Measurements from ENCODE around the gene HPSE. TPM values are rescaled to one million over a fixed set of nuclear protein-coding genes. Genes with fewer than 3 reads are reported as not detected.

Gene HPSE
- 17.7 and 19.8 TPM in 2 replicates for total RNA-seq

DNA sequence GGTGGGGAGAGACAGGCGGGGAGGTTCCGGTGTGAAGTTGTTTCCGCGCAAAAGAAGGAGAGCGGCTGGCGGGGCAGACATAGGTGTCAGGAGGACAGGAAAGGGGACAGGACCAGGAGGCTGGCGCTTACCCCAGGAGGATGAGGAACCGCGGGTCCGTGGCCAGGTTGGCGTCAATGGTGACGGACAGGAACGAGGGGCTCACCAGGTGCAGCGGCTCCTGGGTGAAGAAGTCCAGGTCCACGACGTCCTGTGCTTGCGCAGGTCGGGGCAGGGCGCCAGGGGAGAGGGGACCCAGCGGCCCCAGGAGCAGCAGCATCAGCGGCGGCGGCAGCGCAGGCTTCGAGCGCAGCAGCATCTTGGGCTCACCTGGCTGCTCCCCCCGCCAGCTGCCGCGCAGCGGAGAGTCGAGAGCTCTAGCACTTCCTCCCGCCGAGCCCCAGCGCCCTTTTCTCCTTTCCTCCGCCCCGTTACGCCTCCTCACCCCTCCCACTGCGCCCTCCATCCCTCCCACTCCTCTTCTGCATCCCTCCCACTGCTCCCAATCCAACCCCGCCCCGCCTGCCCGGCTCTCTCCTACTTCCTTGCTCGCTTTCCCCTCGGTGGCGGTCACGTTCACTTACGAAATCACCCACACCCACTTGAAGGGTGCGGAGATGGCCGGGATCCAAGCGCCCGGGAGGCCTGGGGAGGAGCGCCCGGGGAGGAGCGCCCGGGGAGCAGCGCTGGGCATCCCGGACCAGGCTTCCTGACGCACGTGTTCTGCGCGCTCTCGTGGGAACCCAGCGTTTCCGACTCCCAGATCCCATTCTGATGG, at the start of gene HPSE:
TSS of gene HPSE (minus strand) at position 424 of the 817 bp plus-strand sequence. CDS start at position 358, 66 bp downstream.
- Mint-ChIP-seq H3K4me3 (peak within 1 kb of the TSS; percentile 88), H3K9me3 (peaks cover 9% of the 10 kb centered on the region), H3K27ac (peak within 1 kb of the TSS; percentile 62), H3K36me3 (ENCODE audit: low read depth) (peaks cover 11% of the 10 kb centered on the region), H3K27me3 (peaks cover 20% of the 10 kb centered on the region), H3K4me1 (peaks cover 29% of the 10 kb centered on the region)
- intact Hi-C loops (cut with micrococcal nuclease) = loop anchor here (1.0 kb wide), 2 partner anchors 23 to 50 kb away; partner anchors contain the start of gene COQ2
- DNase-seq = peak; percentile 93

DNA sequence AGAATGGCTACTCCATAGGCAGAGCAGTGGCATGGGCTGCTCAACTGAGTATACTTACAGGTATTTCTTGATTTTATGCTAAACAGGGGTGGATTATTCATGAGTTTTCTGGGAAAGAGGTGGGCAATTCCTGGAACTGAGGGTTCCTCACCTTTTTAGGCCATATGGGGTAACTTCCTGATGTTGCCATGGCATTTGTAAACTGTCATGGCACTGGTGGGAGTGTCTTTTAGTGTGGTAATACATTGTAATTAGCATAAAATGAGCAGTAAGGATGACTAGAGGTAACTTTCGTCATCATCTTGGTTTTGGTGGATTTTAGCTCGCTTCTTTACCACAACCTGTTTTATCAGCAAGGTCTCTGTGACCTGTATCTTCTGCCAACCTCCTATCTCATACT, 48.2 kb upstream of the HPSE start:
- H3K27ac Mint-ChIP-seq = no peak overlapping the region
- no peak overlapping the region for H3K4me3 Mint-ChIP-seq
- peaks cover 6% of the 10 kb centered on the region for H3K27me3 Mint-ChIP-seq
- H3K4me1 Mint-ChIP-seq = peaks cover 5% of the 10 kb centered on the region
- peaks cover 5% of the 10 kb centered on the region for H3K36me3 Mint-ChIP-seq (ENCODE audit: low read depth)
- intact Hi-C loops (cut with micrococcal nuclease) = no loop called here
- no peak for DNase-seq
- peaks cover 23% of the 10 kb centered on the region for H3K9me3 Mint-ChIP-seq

DNA sequence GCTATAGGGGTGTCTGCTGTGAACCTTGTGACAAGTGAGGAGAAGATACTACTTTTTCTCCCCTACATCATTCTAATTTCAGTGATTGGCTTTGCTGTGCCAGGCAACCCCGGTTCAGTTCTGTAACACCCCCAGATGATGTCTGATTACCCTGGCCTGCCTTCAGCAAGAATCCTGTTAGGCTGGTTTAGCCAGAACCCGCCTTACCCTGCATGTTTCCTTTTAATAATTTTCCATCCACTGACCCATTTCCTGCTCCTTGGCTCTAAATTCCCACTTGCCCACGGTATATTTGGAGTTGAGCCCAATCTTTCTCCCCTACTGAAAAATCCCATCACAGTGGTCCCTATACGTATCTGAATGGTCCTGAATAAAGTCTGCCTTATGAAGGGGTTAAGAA, 46.5 kb upstream of the HPSE start:
- no peak overlapping the region for H3K4me3 Mint-ChIP-seq
- peaks cover 4% of the 10 kb centered on the region for H3K4me1 Mint-ChIP-seq
- H3K27me3 Mint-ChIP-seq = peaks cover 6% of the 10 kb centered on the region
- DNase-seq = no peak
- peaks cover 35% of the 10 kb centered on the region for H3K9me3 Mint-ChIP-seq
- no peak overlapping the region for H3K27ac Mint-ChIP-seq
- peaks cover 7% of the 10 kb centered on the region for H3K36me3 Mint-ChIP-seq (ENCODE audit: low read depth)
- intact Hi-C loops (cut with micrococcal nuclease) = no loop called here

DNA sequence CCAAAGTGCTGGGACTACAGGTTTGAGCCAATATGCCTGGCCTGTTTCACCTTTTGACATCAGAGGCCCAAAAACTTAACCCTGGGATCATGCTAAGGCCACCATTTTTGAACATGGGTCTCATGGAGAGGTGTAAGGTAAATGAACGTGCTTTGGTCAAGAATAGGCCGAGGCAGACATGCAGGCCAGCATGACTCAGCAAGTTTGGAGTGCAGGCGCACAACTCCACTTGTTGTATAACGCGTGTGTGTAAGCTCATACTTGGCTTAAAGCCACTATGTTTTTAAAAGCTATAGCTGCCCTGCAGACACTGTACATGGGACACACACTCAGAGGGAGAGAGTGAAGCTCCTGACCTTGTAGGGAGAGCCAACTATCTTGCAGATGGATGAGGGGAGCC, 43.8 kb upstream of the HPSE start:
- peak; percentile 62 for DNase-seq
- Mint-ChIP-seq H3K27ac (no peak overlapping the region), H3K36me3 (ENCODE audit: low read depth) (peaks cover 7% of the 10 kb centered on the region), H3K4me3 (no peak overlapping the region), H3K4me1 (peaks cover 4% of the 10 kb centered on the region), H3K27me3 (peaks cover 6% of the 10 kb centered on the region), H3K9me3 (peaks cover 34% of the 10 kb centered on the region)
- intact Hi-C loops (cut with micrococcal nuclease) = no loop called here

DNA sequence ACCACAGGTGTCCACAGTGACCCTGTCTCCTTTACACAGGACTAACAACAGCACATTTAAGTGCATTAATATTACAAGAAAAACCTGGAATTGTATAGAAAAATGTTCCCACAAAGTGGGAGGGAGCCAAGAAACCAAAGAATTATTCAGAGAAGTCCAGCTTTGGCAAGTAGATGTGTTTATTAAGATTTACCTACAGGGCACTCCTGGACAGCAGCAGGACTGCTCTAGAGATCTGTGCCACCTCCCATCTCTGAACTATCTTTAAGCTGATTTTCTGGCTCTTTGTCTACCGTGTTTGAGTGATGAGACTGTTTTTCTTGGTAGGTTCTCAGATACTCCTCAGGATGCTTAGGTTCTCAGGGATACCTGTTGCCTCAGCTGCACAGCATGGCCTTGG, 38.3 kb upstream of the HPSE start:
- intact Hi-C loops (cut with micrococcal nuclease) = no loop called here
- Mint-ChIP-seq H3K36me3 (ENCODE audit: low read depth) (peaks cover 2% of the 10 kb centered on the region), H3K27ac (no peak overlapping the region), H3K4me1 (peaks cover 8% of the 10 kb centered on the region), H3K27me3 (no peaks in the 10 kb centered on the region), H3K4me3 (no peak overlapping the region), H3K9me3 (peaks cover 17% of the 10 kb centered on the region)
- no peak for DNase-seq

DNA sequence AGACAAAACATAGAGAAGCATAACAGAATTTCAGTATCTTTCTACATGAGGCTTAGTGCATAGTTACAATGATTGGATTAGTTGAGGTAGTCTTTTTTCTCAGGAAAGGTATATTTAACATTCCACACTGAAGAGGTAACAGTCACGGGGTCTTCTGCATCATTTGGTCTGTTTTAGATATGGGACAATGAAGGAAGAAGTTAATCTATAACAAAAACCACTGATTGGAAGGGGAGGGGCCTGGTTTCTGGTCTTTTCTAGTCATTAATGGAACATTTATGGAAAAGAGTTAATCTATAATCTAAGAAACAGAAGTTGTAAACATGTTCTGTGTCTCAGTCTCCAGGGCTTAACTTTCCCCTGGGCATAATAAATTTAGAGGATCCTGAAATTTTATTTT, 37.3 kb upstream of the HPSE start:
- H3K27me3 Mint-ChIP-seq = no peaks in the 10 kb centered on the region
- DNase-seq = no peak
- no peak overlapping the region for H3K27ac Mint-ChIP-seq
- peaks cover 8% of the 10 kb centered on the region for H3K9me3 Mint-ChIP-seq
- H3K4me1 Mint-ChIP-seq = peaks cover 8% of the 10 kb centered on the region
- peaks cover under 1% of the 10 kb centered on the region for H3K36me3 Mint-ChIP-seq (ENCODE audit: low read depth)
- H3K4me3 Mint-ChIP-seq = no peak overlapping the region
- intact Hi-C loops (cut with micrococcal nuclease) = no loop called here

DNA sequence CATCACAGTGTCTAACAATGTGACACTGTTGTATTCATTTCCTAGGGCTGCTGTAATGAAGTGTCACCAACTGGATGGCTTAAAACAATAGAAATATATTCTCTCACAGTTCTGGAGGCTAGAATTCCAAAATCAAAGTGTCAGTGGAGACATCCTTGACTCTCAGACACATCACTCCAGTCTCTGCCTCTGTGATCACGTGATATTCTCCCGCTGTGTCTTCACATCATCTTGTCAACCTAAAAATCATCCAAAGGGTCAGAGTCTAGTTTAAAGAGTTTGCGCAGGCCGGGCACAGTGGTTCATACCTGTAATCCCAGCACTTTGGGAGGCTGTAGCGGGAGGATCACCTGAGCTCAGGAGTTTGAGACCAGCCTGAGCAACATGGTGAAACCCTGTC, 36.6 kb upstream of the HPSE start:
- no peak for DNase-seq
- intact Hi-C loops (cut with micrococcal nuclease) = no loop called here
- H3K4me3 Mint-ChIP-seq = no peak overlapping the region
- no peak overlapping the region for H3K27ac Mint-ChIP-seq
- no peaks in the 10 kb centered on the region for H3K27me3 Mint-ChIP-seq
- peaks cover 8% of the 10 kb centered on the region for H3K4me1 Mint-ChIP-seq
- H3K9me3 Mint-ChIP-seq = peaks cover 6% of the 10 kb centered on the region
- H3K36me3 Mint-ChIP-seq (ENCODE audit: low read depth) = no peaks in the 10 kb centered on the region

DNA sequence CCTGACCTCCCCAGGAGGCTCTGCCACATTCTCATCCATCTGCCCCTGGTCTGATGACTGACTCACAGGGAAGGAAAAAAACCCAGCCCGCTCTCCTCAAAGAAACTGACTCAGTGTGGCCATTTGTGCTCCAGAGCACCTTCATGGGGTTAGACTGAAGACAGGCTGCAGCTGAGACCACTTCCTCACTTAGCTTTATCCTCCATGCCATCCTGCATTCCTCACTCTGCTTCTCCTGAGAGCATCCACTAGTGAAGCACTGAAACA, 35.9 kb upstream of the HPSE start:
- peaks cover 8% of the 10 kb centered on the region for H3K4me1 Mint-ChIP-seq
- H3K36me3 Mint-ChIP-seq (ENCODE audit: low read depth) = no peaks in the 10 kb centered on the region

DNA sequence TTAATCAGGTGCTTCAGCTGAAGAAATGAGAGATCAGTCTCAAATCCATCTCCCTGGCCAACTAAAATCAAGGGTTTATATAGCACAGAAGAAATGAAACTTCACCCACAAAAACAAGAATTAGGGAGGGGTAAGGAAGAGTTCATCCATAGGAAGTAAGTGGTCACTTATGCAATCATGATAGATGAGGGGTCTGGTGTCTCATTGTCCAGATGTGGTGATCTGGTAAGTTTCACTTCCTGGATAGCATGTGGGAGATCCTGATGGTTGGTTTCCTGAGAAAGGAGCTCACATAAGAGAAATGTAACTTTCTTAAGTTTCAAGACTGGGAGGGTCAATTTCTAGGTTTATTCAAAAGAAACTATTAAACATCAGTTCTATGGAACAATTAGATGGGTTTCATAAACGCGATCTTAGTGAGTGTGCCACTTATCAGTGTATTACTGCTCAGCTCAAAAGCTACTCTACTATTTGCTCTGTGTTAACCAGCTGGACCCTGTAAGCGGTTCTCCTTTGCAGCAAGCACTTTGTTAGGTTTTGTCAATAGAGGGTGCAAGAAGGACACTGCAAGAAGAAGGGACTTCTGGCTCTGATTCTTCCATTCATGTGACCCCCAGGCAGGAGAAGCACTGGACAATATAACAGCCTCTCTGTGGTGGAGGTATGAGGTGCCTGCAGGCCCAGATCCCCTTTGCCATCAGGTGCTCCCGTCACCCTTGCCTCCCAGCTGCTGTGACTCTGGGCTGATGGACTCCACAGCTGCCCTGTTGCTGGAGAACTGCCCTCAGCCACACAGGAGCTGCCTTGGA, 35.4 kb upstream of the HPSE start:
- H3K27me3 Mint-ChIP-seq = peaks cover 3% of the 10 kb centered on the region
- H3K4me1 Mint-ChIP-seq = peaks cover 10% of the 10 kb centered on the region
- no peak for DNase-seq
- no peaks in the 10 kb centered on the region for H3K36me3 Mint-ChIP-seq (ENCODE audit: low read depth)
- no peak overlapping the region for H3K4me3 Mint-ChIP-seq
- intact Hi-C loops (cut with micrococcal nuclease) = no loop called here
- H3K9me3 Mint-ChIP-seq = no peaks in the 10 kb centered on the region
- no peak overlapping the region for H3K27ac Mint-ChIP-seq

More for the DNA sequence above, 35.9 kb upstream of the HPSE start:
- intact Hi-C loops (cut with micrococcal nuclease) = no loop called here
- Mint-ChIP-seq H3K9me3 (no peaks in the 10 kb centered on the region), H3K27ac (no peak overlapping the region), H3K4me3 (no peak overlapping the region), H3K27me3 (no peaks in the 10 kb centered on the region)
- DNase-seq = no peak

DNA sequence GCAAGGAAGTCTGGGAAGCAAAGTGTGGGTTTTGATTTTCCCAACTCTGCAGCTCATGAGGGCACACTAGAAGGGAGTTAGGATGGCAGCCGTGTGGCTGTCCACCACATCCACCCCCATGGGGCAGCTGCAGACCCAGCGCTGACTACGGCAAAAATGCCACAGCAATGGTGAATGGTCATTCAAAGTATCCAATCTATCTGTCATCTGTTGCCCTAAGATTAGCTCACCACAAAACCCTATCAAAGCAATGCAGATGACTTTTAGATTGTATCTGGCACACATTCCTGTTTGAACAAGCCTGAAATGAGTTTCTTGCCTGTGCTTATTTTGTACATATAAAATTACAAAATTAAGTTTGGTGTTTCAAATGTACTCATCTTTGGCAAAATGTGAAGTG, 29.7 kb upstream of the HPSE start:
- Mint-ChIP-seq H3K27me3 (peaks cover 6% of the 10 kb centered on the region), H3K4me3 (no peak overlapping the region), H3K36me3 (ENCODE audit: low read depth) (no peaks in the 10 kb centered on the region), H3K27ac (no peak overlapping the region), H3K4me1 (peaks cover 6% of the 10 kb centered on the region), H3K9me3 (no peaks in the 10 kb centered on the region)
- intact Hi-C loops (cut with micrococcal nuclease) = no loop called here
- DNase-seq = no peak

DNA sequence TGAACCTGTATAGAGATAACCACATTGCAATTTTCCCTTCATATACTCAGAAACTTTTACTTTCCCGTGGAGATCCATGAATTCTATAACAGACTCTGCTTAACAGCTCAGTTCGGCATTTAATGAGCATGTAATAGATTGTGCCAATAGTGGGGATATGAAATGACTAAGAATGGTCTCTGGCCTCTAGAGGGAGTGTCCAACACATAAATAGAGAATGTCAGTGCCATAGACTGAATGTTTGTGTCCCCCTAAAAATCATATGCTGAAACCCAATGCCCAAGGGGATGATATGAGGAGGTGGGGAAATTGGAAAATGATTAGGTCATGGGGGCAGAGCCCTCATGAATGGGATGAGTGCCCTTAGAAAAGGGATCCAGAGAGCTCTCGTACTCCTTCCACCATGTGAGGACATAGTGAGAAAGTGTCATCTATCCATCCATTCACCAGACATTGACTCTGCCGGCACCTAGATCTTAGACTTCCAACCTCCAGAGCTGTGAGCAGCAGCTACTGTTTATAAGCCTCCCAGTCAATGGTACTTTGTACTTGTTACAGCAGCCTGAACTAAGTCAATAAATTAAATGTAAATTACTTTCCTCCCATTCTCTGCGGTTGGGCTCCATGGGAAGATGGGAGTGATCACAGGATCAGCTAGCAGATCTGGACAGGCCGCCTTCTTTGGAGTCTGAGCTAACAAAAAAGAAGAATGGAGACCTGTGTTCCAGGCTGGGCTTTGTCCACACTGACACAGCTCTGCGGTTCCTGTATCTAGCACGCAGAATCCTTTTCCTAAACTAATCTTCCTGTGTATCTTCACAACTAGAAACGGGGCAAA, 28.1 kb upstream of the HPSE start:
- Mint-ChIP-seq H3K9me3 (no peaks in the 10 kb centered on the region), H3K4me1 (peaks cover 7% of the 10 kb centered on the region), H3K4me3 (no peak overlapping the region), H3K36me3 (ENCODE audit: low read depth) (no peaks in the 10 kb centered on the region), H3K27ac (no peak overlapping the region), H3K27me3 (peaks cover 6% of the 10 kb centered on the region)
- intact Hi-C loops (cut with micrococcal nuclease) = loop anchor here (2.0 kb wide), 1 partner anchor 278 kb away; no protein-coding TSS in a partner anchor
- no peak for DNase-seq

DNA sequence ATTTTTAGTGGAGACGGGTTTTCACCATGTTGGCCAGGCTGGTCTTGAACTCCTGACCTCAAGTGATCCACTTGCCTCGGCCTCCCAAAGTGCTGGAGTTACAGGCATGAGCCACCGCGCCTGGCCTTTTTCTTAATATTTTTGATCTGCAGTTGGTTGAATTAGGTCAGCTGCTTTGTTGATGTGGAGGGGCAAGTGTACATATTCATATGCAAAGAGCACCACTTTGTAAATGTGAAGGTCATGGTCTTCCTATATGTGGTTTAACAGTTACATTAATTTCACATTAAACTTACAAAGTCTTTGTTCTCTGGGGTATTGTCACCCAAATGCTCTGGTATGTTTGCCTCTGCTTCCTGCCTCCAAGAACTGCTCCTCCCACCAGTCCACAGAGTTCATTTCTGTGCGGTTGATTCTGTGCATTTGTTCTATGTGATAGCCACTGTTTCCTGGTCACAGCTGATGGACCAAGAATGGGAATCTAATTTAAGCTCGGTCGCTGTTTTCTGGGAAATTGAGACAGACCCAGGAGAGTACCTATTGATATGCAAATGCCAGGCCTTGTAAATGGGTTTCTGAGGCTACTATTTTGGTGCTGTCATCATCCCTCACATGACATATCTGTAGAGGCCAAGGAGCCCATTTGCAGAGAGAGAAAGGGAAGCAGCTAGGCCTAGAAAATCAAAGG, 26.9 kb upstream of the HPSE start:
- Mint-ChIP-seq H3K4me1 (peaks cover 18% of the 10 kb centered on the region), H3K36me3 (ENCODE audit: low read depth) (no peaks in the 10 kb centered on the region), H3K9me3 (no peaks in the 10 kb centered on the region), H3K27me3 (peaks cover 6% of the 10 kb centered on the region), H3K4me3 (no peak overlapping the region), H3K27ac (no peak overlapping the region)
- DNase-seq = no peak
- intact Hi-C loops (cut with micrococcal nuclease) = loop anchor here (2.0 kb wide), 1 partner anchor 279 kb away; no protein-coding TSS in a partner anchor

DNA sequence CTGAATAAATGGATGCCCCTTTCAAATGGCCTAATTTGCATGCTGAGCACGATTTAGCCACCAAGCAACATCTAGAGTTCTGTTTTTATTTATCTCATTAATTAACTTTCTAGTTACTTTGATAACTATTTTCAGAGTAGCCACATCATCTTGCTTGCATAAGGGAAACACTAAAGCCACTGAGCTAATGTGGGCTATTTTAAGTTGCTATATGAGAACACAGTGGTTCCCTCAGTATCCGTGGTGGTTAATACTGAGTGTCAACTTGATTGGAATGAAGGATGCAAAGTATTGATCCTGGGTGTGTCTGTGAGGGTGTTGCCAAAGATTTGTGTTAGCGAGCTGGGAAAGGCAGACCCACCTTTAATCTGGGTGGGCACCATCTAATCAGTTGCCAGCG, 25.4 kb upstream of the HPSE start:
- peaks cover 1% of the 10 kb centered on the region for H3K36me3 Mint-ChIP-seq (ENCODE audit: low read depth)
- intact Hi-C loops (cut with micrococcal nuclease) = no loop called here
- no peaks in the 10 kb centered on the region for H3K9me3 Mint-ChIP-seq
- H3K4me3 Mint-ChIP-seq = no peak overlapping the region
- H3K27ac Mint-ChIP-seq = no peak overlapping the region
- DNase-seq = no peak
- H3K27me3 Mint-ChIP-seq = peaks cover 3% of the 10 kb centered on the region
- peaks cover 19% of the 10 kb centered on the region for H3K4me1 Mint-ChIP-seq
